Measurements from ENCODE around the gene ROBO1. TPM values are rescaled to one million over a fixed set of nuclear protein-coding genes. Genes with fewer than 3 reads are reported as not detected.

ROBO1 gene
- total RNA-seq, result 57.3 and 80.6 TPM in 2 replicates

GRCh38 chr3:79767905-79768267, at the start of gene ROBO1:
Gene ROBO1 (minus strand): TSS chr3:79767998.

